H1 (cell line): Measurements from ENCODE around the gene ZNF511. TPM values are rescaled to one million over a fixed set of nuclear protein-coding genes. Genes with fewer than 3 reads are reported as not detected.
A peak's percentile ranks its signal among the peaks of the same experiment; 100 is the strongest.

ENCODE experiments used
- CTCF ChIA-PET: fragments of 300-600 bp; sonication (Branson Sonifier 250); formaldehyde crosslinking; loops from one replicate; lab custom pipeline; 2021; ENCODE audit not compliant: partially characterized antibody; lab: Charles Lee
- POLR2A ChIA-PET: fragments of 300-600 bp; sonication (Branson Sonifier 250); formaldehyde crosslinking; loops from one replicate; lab custom pipeline; 2021; ENCODE audit warnings: inconsistent platforms; ENCODE audit not compliant: partially characterized antibody; lab: Charles Lee
- DNase-seq, 2 experiments: peaks; one replicate each; pipeline versions ENCODE4 v3.0.0 to v3.0.0-alpha.2; 2010 to 2022; ENCODE audit warnings: low spot score in 2 of 2, low read depth in 1 of 2, mixed read lengths in 1 of 2
- FAIRE-seq: peaks from 2 replicates; lab custom pipeline; 2011; peaks lifted over from hg19 to GRCh38; lab: Jason Lieb, UNC
- H2AFZ ChIP-seq: 2 replicates; pipeline ENCODE4 v1.8.1; 2012; ENCODE audit warnings: low read length, inconsistent platforms
- H2AK5ac ChIP-seq: 2 replicates; pipeline ENCODE4 v1.6.1; 2013; ENCODE audit warnings: low read depth, low read length
- H2BK120ac ChIP-seq: replicated peaks from 2 replicates; pipeline ENCODE3; 2013; ENCODE audit warnings: low read depth, low read length, inconsistent platforms
- H2BK12ac ChIP-seq: 2 replicates; pipeline ENCODE4 v1.6.1; 2013; ENCODE audit warnings: low read depth, low read length
- H2BK15ac ChIP-seq: 2 replicates; pipeline ENCODE4 v1.6.1; 2013; ENCODE audit warnings: low read length
- H2BK20ac ChIP-seq: 2 replicates; pipeline ENCODE4 v1.6.1; 2013; ENCODE audit warnings: low read length
- H2BK5ac ChIP-seq: 2 replicates; pipeline ENCODE4 v1.6.1; 2013; ENCODE audit warnings: low read depth, low read length
- H3K14ac ChIP-seq: 2 replicates; pipeline ENCODE4 v1.6.1; 2013; ENCODE audit warnings: inconsistent platforms; ENCODE audit not compliant: insufficient read length
- H3K18ac ChIP-seq: 2 replicates; pipeline ENCODE4 v1.6.1; 2013; ENCODE audit warnings: low read length; ENCODE audit errors: extremely low read depth
- H3K23ac ChIP-seq: 2 replicates; pipeline ENCODE4 v1.6.1; 2013; ENCODE audit warnings: inconsistent platforms; ENCODE audit not compliant: insufficient read length
- H3K23me2 ChIP-seq: 2 replicates; pipeline ENCODE4 v1.6.1; 2013; ENCODE audit warnings: low read depth, low read length
- H3K27ac ChIP-seq: 2 replicates; pipeline ENCODE4 v1.6.1; 2011; ENCODE audit warnings: low read depth, low read length, inconsistent platforms
- H3K27me3 ChIP-seq, 4 experiments: replicated peaks in 1 of 4; 1 replicate in 1 of 4; 2 replicates in 3 of 4; pipeline versions ENCODE4 v1.6.1 to v1.8.1; 2011 to 2013; ENCODE audit warnings: low read length in 3 of 4, mild to moderate bottlenecking in 3 of 4, inconsistent platforms in 2 of 4, mixed read lengths in 2 of 4, moderate library complexity in 1 of 4; ENCODE audit not compliant: control insufficient read depth in 3 of 4, insufficient read depth in 3 of 4; ENCODE audit errors: extremely low read depth in 1 of 4
- H3K36me3 ChIP-seq, 4 experiments: 2 replicates each; pipeline versions ENCODE4 v1.6.1 to v1.8.1; 2011 to 2013; ENCODE audit warnings: mild to moderate bottlenecking in 4 of 4, low read length in 3 of 4, moderate library complexity in 2 of 4, control low read depth in 1 of 4, inconsistent platforms in 1 of 4; ENCODE audit not compliant: insufficient read depth in 4 of 4, control insufficient read depth in 2 of 4
- H3K4ac ChIP-seq: replicated peaks from 2 replicates; pipeline ENCODE3; 2013; ENCODE audit warnings: low read length, low read depth, mixed read lengths, inconsistent platforms; ENCODE audit not compliant: insufficient read length
- H3K4me1 ChIP-seq, 4 experiments: replicated peaks in 1 of 4; 1 replicate in 1 of 4; 2 replicates in 3 of 4; pipeline versions ENCODE4 v1.6.1 to v1.8.1; 2011 to 2013; ENCODE audit warnings: low read length in 3 of 4, inconsistent platforms in 2 of 4, mixed read lengths in 1 of 4; ENCODE audit not compliant: insufficient read depth in 4 of 4, control insufficient read depth in 3 of 4
- H3K4me2 ChIP-seq, 2 experiments: 2 replicates each; pipeline versions ENCODE4 v1.6.1 to v1.8.1; 2011 to 2013; ENCODE audit warnings: low read depth in 2 of 2, low read length in 2 of 2, control low read depth in 1 of 2, inconsistent platforms in 1 of 2, mild to moderate bottlenecking in 1 of 2; ENCODE audit not compliant: insufficient read depth in 1 of 2
- H3K4me3 ChIP-seq, 4 experiments: fragments of 200-600, 300-600 bp in 1 of 4; sonication (generic), shearing (Covaris generic), sonication (Bioruptor Twin) in 1 of 4; 2 replicates each; pipeline versions ENCODE4 v1.5.1 to v1.8.1; 2011 to 2016; ENCODE audit warnings: low read length in 4 of 4, low read depth in 3 of 4, control low read depth in 2 of 4, inconsistent platforms in 2 of 4, mild to moderate bottlenecking in 2 of 4, mixed read lengths in 1 of 4, moderate library complexity in 1 of 4; ENCODE audit not compliant: insufficient read depth in 2 of 4; ENCODE audit errors: extremely low read depth in 1 of 4
- H3K56ac ChIP-seq: replicated peaks from 2 replicates; pipeline ENCODE3; 2013; ENCODE audit warnings: low read depth, mild to moderate bottlenecking, mixed read lengths, low read length, inconsistent platforms; ENCODE audit not compliant: insufficient read length
- H3K79me1 ChIP-seq: 2 replicates; pipeline ENCODE4 v1.6.1; 2013; ENCODE audit warnings: low read depth, low read length, control low read depth
- H3K79me2 ChIP-seq, 2 experiments: 2 replicates each; pipeline versions ENCODE4 v1.6.1 to v1.8.1; 2012 to 2013; ENCODE audit warnings: low read length in 2 of 2, mild to moderate bottlenecking in 2 of 2, inconsistent platforms in 1 of 2; ENCODE audit not compliant: insufficient read depth in 2 of 2, control insufficient read depth in 1 of 2
- H3K9ac ChIP-seq, 4 experiments: replicated peaks in 1 of 4; 1 replicate in 1 of 4; 2 replicates in 3 of 4; pipeline versions ENCODE4 v1.6.1 to v1.8.1; 2011 to 2013; ENCODE audit warnings: low read depth in 3 of 4, low read length in 3 of 4, control low read depth in 2 of 4, mild to moderate bottlenecking in 2 of 4, moderate library complexity in 2 of 4, inconsistent platforms in 1 of 4; ENCODE audit errors: extremely low read depth in 1 of 4
- H3K9me3 ChIP-seq, 2 experiments: 2 replicates each; pipeline versions ENCODE4 v1.6.1 to v1.8.1; 2012 to 2013; ENCODE audit warnings: mild to moderate bottlenecking in 2 of 2, moderate library complexity in 2 of 2, control low read depth in 1 of 2, inconsistent platforms in 1 of 2, low read depth in 1 of 2, low read length in 1 of 2, mixed read lengths in 1 of 2; ENCODE audit not compliant: insufficient read depth in 2 of 2
- H4K20me1 ChIP-seq, 2 experiments: replicated peaks in 1 of 2; 2 replicates each; pipeline versions ENCODE3 to v1.8.1; 2011 to 2013; ENCODE audit warnings: inconsistent platforms in 2 of 2, low read length in 2 of 2, mild to moderate bottlenecking in 1 of 2; ENCODE audit not compliant: insufficient read depth in 2 of 2, control insufficient read depth in 1 of 2
- H4K5ac ChIP-seq: 2 replicates; pipeline ENCODE4 v1.6.1; 2013; ENCODE audit warnings: low read length, low read depth, mixed read lengths, inconsistent platforms; ENCODE audit not compliant: insufficient read length
- H4K8ac ChIP-seq: 2 replicates; pipeline ENCODE4 v1.8.0; 2013; ENCODE audit warnings: mild to moderate bottlenecking, moderate library complexity, low read length, inconsistent platforms; ENCODE audit not compliant: insufficient read depth; ENCODE audit errors: extremely low read depth
- H4K91ac ChIP-seq: replicated peaks from 2 replicates; pipeline ENCODE3; 2013; ENCODE audit warnings: low read length, mixed read lengths, inconsistent platforms; ENCODE audit not compliant: insufficient read length
- ASH2L ChIP-seq: fragments of 200-600, 300-600 bp; sonication (generic); IDR thresholded peaks from one replicate; pipeline ENCODE4 v1.7.1; 2017; ENCODE audit warnings: low read length
- CREB1 ChIP-seq: IDR thresholded peaks from 2 replicates; pipeline ENCODE4 v1.6.1; 2012; ENCODE audit warnings: inconsistent platforms
- HDAC6 ChIP-seq: IDR thresholded peaks from one replicate; pipeline ENCODE4 v1.7.1; 2012; ENCODE audit warnings: low read depth, mild to moderate bottlenecking, inconsistent platforms, low read length, moderate library complexity
- JUND ChIP-seq: IDR thresholded peaks from 2 replicates; pipeline ENCODE4 v1.6.1; 2011; ENCODE audit warnings: mild to moderate bottlenecking, improper control_type of control experiment, low read length
- NANOG ChIP-seq: IDR thresholded peaks from 2 replicates; pipeline ENCODE4 v1.6.1; 2011; ENCODE audit warnings: low read length, low read depth, mild to moderate bottlenecking, inconsistent platforms; ENCODE audit not compliant: insufficient read depth, poor library complexity, severe bottlenecking
- WGBS, 2 experiments: shearing (Covaris generic) in 1 of 2; methylation state at CpG; one replicate each; pipeline versions ENCODE4 v1.1.6 to v1.1.7; 2013 to 2015; ENCODE audit warnings: low lambda C conversion rate in 2 of 2, mixed read lengths in 2 of 2, inconsistent platforms in 1 of 2, low coverage in 1 of 2, missing lambda C conversion rate in 1 of 2; ENCODE audit not compliant: insufficient replicate concordance in 2 of 2, insufficient coverage in 1 of 2, insufficient read length in 1 of 2; ENCODE audit errors: extremely low coverage in 1 of 2, missing lambda C conversion rate in 1 of 2; 5-methylcytosine and 5-hydroxymethylcytosine counted together
- polyA plus RNA-seq, 7 experiments: library from polyadenylated mRNA; depleted of rRNA in 3 of 7; stranded (reverse) in 5 of 7; unstranded in 2 of 7; fragments of >200 nt in 5 of 7; fragments of 200-250 nt in 2 of 7; gene quantifications; 1 replicate in 5 of 7; 2 replicates in 1 of 7; 4 replicates in 1 of 7; pipeline versions ENCODE4 v1.2.1 to v1.2.3, GENCODE V29; 2011 to 2013; ENCODE audit warnings: missing spikeins in 2 of 7, mixed read lengths in 2 of 7
- total RNA-seq: library from RNA; stranded (reverse); fragmentation: NEBNext Ultra II Directional; extraction: Animal tissue kit (Norgen Biotek cat#: 25700); gene quantifications from 2 replicates; pipeline ENCODE4 v1.2.1, GENCODE V29; 2021

ZNF511 gene
- total and polyA plus RNA-seq, 2 of the 8 experiments (the other 6 are each of a cell fraction or from before 2014, with no cell fraction given): 55.4 to 71.7 TPM

DNA sequence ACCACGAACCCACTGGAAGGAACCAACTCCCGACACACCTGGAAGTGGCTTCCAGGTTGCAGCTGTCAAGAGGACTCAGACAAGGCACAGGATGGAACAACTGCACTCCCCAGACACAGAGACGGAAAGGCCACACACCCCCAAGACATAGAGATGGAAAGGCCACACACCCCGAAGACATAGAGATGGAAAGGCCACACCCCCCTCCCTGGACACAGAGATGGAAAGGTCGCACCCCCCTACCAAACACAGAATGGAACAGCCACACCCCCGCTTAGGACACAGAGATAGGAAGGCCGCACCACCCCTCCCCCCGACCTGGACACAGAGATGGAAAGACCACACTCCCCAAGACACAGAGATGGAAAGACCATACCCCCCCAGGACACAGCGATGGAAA lies 7.6 kb downstream of the ZNF511 start:
- H3K4ac ChIP-seq: no peak overlapping the region
- no peak for TF ChIP-seq HDAC6
- TF ChIP-seq JUND: peak; percentile 30; the same call in 1 of the 2 replicates
- TF ChIP-seq ASH2L: no peak
- TF ChIP-seq NANOG: no peak
- TF ChIP-seq CREB1: no peak
- 0 out of 2 replicates have a peak overlapping the region, but pooled peaks have one; percentile 29 for H2BK15ac ChIP-seq
- H4K91ac ChIP-seq: no peak overlapping the region
- H3K23ac ChIP-seq: no peak overlapping the region
- FAIRE-seq (no peak), DNase-seq (no peak)
- H3K4me2 ChIP-seq: no peak overlapping the region
- peaks cover 0 to 2% of the 10 kb centered on the region in 2 experiments; a peak in 1 of 4 replicates for H3K9me3 ChIP-seq
- ChIA-PET CTCF (interaction anchor here (0.8 to 3.5 kb wide), 3 partner anchors 12 to 31 kb away, joined by 3 to 23 read pairs (median 6); partner anchors contain the start of gene PRAP1), POLR2A (interaction anchor here (1.1 kb wide), 1 partner anchor 8 kb away, joined by 5 read pairs; no protein-coding TSS in a partner anchor)
- H2BK5ac ChIP-seq: no peak overlapping the region
- H3K36me3 ChIP-seq: peaks cover 0 to 9% (median under 1%) of the 10 kb centered on the region in 4 experiments; a peak in 4 of 8 replicates
- H3K18ac ChIP-seq: no peak overlapping the region
- H4K8ac ChIP-seq: no peak overlapping the region; the same call in 1 of the 2 replicates
- 89% methylated on average over 8 of the region's 9 CpGs; no CpG with 5 or more reads in 1 of the 2 experiments for WGBS, 2 experiments
- H3K79me1 ChIP-seq: no peaks in the 10 kb centered on the region
- no peak overlapping the region for H4K5ac ChIP-seq
- peaks cover 0 to 3% of the 10 kb centered on the region in 2 experiments for H4K20me1 ChIP-seq
- peaks cover 0 to 8% (median 4%) of the 10 kb centered on the region in 4 experiments; a peak in 5 of 7 replicates for H3K27me3 ChIP-seq
- H2BK120ac ChIP-seq: no peak overlapping the region
- no peak overlapping the region for H3K56ac ChIP-seq
- no peak overlapping the region for H2AFZ ChIP-seq
- peaks cover 2% of the 10 kb centered on the region; the same call in 1 of the 2 replicates for H3K23me2 ChIP-seq
- H3K9ac ChIP-seq: no peak overlapping the region
- H2BK20ac ChIP-seq: no peak overlapping the region
- H2BK12ac ChIP-seq: no peak overlapping the region
- H3K79me2 ChIP-seq: no peaks in the 10 kb centered on the region
- no peak overlapping the region for H3K27ac ChIP-seq
- H3K4me1 ChIP-seq: no peaks in the 10 kb centered on the region; a peak in 1 of 7 replicates
- H3K14ac ChIP-seq: no peak overlapping the region
- no peak overlapping the region for H3K4me3 ChIP-seq
- H2AK5ac ChIP-seq: no peak overlapping the region
